SW 1271 (cell line): ENCODE measurements around the gene CUZD1.
"Not testable (repeated sequence)": the region's sequence is repeated elsewhere in the genome, so short reads cannot be mapped to it uniquely, and the experiment has no call there.

ENCODE experiments used
- DNase-seq, 2 experiments: peaks; one replicate each; lab custom pipeline; 2025; lab: John Stamatoyannopoulos, UW

Gene CUZD1, protein sequence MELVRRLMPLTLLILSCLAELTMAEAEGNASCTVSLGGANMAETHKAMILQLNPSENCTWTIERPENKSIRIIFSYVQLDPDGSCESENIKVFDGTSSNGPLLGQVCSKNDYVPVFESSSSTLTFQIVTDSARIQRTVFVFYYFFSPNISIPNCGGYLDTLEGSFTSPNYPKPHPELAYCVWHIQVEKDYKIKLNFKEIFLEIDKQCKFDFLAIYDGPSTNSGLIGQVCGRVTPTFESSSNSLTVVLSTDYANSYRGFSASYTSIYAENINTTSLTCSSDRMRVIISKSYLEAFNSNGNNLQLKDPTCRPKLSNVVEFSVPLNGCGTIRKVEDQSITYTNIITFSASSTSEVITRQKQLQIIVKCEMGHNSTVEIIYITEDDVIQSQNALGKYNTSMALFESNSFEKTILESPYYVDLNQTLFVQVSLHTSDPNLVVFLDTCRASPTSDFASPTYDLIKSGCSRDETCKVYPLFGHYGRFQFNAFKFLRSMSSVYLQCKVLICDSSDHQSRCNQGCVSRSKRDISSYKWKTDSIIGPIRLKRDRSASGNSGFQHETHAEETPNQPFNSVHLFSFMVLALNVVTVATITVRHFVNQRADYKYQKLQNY

DNA sequence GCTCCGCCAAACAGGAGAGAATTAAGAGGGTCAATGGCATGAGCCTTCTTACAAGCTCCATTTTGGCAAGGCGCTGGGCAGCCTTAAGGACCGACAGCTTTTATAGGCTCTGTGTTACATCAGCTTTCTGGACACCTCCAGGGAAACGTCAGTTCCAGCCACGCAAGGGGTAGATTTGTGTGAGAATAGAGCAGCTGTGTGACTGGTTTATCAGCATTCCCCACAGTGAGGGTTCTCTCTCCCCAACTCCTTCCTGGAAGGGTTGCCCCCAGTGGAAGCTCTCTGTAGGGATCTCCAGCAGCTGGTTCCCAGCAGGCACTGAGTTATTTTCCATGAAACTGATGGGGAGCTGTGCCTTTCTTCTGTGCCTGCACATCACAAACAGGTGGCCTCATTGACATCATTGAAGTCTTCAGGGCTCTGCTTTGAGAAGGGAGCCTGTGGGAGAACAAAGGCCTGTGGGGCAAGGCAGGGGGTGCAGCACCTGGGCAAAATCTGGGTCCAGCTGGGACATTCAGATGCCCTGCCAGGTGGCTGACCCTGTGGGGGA is at the start of gene CUZD1:
Gene CUZD1 (minus strand): TSS at position 75 of the 550 bp plus-strand sequence. CDS start 14 bp downstream, at position 61.
- no peak for DNase-seq

DNA sequence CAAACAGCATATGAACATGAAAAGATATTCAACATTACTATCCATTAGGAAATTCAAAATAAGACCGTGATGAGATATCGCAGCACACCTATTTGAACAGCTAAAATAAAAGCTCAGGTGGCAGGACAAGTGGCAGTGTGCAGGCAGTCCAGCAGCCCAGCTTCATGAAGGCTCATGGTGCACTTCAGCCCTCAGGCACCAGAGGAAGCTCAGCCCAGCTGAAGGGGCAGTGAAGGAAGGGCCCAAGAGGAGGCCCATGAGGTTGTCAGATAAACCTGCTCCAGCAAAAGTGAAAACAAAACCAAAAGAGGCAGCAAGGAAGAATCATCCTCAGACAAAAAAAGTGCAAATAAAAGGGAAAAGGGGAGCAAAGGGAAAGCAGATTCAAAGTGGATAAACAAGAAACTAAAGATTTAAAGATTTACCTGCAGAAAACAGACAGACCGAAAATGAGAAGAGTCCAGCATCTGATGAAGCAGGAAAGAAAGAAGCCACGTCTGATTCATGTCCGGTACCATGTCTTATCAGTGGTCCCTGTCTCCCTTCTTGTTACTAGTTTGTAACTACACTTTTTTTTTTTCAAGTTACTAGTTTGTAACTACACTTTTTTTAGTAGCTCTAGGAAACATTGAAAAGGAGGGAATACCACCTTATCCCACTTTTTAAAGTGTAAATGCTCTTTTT is 48.7 kb upstream of the CUZD1 start:
- no peak for DNase-seq

DNA sequence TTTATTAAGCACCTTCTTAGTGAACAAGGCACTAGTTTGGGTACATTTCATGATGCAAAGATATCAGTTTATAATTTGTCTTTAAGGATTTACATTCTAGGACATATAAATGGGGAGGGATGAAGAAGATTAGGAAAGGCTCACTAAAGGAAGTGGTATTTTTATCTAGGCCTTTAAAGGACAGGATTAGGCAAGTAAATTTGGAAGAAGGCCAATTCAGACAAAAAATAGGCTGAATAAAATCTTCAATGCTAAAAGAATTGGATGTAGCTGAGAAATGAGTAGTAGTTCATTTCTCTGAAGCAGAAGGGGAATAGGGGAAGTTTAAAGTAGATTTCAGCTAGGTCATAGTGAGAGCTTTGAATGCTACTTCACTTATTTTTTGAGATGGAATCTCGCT is 38.5 kb upstream of the CUZD1 start:
- no peak for DNase-seq

DNA sequence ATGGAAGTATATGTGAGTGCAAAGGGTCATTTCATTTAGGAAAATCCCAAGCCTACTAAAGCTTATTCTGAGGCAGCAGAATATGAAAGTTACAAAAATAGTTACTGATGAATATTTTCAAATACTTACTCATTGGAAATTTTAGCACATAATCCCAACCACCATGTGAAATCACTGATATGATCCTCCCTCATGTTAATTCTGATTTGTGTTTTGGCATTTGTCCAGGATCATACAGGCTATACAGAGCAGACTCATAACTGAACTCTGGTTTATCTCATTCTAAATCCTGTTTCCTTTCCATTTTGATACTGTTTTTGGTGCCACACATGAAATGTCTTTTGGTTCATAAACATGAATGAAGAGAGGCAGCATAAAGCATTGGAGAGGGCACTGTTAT is 37.1 kb upstream of the CUZD1 start:
- DNase-seq: no peak

DNA sequence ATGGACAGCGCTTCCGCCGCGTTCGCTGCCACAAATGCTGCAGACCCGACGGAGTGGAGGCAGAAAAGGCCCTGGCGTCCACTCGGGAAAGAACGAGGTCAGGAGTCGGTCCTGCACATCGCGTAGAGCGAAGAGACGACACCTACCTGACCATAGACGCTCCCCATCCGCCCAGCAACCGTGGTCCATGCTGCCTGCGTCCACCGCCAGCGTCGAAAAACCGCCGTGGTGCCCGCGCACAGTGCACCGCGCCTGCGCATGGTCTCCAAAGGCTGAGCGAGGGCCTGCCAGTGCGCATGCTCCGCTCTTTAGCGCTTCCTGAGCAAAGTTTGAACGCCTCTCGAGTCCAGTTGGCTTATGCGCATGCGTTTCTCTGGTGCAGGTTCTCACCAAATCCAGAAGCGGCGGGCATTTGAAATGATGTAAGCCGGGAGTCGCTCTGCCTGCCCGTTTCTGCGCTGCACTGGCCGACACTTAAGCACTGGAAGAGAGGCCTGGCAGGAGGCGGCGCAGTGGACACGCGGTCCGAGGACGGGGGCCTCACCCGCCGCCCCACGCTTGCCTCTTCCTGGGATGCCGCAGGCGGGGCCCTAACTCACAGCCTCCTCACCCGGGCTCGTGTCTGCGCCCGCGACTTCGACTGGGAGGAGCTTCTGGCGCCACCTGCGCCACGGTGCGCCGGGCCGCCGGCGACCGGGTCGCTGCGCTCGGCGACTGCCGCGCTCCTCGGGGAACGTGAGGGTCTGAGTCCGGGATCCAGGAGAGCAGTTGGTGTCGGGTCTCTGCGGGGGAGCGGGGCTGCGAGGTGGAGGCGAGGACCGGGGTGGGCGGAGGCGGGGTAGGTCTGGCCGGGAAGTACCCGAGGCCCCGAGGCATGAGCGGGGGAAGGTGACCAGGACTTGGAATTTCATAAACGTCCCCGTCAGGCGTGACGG is 33.9 kb upstream of the CUZD1 start, which contains the start of gene FAM24B:
Gene FAM24B (minus strand): TSS at position 243 of the 935 bp plus-strand sequence. CDS start 29,066 bp downstream, outside the sequence.
- peak; percentile 86 to 93 for DNase-seq

DNA sequence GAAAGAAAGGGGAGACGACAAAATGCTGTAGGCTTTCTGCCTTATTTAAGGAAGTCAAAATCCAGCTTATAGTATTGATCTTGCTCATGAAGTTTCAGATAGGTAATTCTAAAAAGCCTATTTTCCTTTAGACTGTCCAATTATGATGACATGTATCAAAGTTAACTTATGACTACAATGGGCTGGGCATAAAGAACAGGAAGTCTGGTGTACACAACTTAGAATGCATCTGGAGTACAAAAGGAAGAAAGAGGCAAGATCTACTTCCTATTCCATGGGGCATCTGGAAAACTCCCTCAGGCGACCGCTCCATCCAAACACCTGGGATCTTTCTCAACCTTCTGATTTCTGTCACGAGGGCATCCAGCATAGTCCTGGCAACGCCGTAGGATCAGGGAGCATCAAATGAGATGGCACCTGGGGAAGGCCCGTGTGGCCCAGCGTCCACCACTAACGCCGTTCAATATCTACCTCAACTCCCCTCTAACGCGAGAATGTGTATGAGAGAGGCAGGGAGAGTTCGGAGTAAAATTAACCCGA is 33.2 kb upstream of the CUZD1 start:
- peak in 1 of 2 experiments; percentile 36 for DNase-seq

DNA sequence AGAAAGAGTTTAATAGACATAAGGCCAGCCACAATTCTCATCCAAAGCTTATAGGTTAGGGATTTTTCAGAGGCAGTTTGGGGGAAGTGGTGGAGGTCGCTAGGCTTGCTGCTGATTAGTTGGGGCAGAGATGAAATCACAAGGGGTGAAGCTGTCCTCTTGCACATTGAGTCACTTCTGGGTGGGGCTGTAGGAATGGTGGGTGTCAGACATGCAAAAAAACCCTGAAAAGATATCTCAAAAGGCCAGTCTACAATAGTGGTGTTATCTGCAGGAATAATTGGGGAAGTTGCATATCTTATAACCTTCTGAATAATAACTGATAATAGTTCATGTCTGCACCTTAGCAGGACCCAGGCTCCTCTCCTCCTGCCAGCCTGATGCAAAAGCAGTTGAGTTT is 31.6 kb upstream of the CUZD1 start:
- DNase-seq: no peak

DNA sequence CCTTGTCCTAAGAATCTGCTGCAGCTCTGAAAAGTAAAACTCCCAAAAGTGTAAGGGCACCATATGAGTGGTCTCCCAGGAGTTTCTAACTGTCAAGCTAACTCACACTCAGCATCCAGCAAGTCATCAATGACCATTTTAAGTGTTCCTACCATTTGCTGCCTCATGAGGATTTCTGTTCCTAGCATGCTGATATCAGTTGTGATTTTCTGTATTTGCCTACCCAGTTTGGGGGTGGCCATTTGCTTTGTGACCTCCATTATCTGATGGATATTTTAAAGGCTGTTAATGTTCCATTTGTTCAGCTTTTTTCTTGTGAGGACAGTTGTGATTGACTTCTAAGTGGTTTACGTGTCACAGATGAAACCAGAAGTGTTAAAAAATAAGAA is 30.8 kb upstream of the CUZD1 start:
- no peak for DNase-seq

DNA sequence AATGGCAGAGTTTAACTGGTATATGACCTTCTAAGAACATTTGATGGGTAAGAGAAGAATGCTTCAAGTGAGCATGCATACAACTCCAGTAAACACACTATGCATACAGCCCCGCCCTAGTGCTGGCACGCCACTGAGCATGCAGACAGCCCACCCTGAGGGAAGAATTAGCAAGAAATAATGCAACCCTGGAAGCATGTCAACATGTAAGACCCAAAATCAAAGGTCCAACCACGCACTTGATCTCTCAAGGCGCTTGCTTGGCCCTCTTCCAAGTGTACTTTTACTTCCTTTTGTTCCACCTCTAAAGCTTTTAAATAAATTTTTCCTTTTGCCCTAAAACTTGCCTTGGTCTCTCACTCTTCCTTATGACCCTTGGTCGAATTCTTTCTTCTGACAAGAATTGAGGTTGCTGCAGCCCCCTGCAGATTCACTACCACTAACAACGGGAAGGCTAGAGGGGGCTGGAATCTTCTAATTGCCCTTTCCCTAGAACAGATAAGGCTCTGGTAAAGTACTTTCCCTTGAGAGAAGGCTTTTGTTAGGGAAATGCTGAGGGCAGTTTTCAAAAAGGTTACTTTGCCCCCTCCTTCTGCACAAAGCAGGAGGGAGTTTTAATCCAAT is 30.3 kb upstream of the CUZD1 start:
- DNase-seq: no peak

DNA sequence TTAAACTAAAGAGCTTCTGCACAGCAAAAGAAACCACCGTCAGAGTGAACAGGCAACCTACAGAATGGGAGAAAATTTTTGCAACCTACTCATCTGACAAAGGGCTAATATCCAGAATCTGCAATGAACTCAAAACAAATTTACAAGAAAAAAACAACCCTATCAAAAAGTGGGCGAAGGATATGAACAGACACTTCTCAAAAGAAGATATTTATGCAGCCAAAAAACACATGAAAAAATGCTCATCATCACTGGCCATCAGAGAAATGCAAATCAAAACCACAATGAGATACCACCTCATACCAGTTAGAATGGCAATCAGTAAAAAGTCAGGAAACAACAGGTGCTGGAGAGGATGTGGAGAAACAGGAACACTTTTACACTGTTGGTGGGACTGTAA is 26.3 kb upstream of the CUZD1 start:
- DNase-seq: not testable (repeated sequence)

DNA sequence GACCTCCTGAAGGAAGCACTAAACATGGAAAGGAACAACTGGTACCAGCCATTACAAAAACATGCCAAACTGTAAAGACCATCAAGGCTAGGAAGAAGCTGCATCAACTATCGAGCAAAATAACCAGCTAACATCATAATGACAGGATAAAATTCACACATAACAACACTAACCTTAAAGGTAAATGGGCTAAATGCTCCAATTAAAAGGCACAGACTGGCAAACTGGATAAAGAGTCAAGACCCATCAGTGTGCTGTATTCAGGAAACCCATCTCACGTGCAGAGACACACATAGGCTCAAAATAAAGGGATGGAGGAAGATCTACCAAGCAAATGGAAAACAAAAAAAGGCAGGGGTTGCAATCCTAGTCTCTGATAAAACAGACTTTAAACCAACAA is 23.1 kb upstream of the CUZD1 start:
- DNase-seq: not testable (repeated sequence)

DNA sequence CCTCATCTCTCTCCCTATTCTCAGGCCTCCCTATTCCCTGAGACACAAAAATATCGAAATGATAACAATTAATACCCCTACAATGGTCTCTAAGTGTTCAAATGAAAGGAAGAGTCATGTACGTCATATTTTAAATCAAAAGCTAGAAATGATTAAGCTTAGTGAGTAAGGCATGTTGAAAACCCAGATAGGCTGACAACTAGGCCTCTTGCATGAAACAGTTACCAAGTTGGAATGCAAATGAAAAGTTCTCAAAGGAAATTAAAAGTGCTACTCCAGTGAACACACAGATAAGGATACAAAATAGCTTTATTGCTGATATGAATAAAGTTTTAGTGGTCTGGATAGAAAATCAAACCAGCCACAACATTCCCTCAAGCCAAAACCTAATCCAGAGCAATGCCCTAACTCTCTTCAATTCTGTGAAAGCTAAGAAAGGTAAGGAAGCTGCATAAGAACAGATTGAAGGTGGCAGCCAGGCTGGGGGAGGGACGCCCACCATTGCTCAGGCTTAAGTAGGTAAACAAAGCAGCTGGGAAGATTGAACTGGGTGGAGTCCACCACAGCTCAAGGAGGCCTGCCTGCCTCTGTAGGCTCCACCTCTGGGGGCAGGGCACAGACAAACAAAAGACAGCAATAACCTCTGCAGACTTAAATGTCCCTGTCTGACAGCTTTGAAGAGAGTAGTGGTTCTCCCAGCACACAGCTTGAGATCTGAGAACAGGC is 21.3 kb upstream of the CUZD1 start:
- not testable (repeated sequence) for DNase-seq

DNA sequence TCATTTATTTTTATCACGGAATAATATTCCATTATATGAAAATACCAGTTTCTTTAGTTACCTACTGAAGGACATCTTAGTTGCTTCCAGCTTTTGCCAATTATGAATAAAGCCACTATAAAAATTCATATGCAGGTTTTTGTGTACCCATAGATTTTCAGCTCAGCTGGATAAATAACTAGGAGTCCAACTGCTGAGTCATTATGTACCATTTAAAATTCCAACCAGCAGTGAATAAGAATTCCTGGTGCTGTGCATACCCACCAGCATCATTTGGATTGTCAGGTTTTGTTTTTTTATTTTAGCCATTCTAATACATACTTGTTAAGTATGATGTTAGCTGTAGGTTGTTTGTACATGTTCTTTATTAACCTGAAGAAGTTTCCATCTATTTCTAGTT is 19.2 kb upstream of the CUZD1 start:
- peak in 1 of 2 experiments; percentile 13 for DNase-seq

DNA sequence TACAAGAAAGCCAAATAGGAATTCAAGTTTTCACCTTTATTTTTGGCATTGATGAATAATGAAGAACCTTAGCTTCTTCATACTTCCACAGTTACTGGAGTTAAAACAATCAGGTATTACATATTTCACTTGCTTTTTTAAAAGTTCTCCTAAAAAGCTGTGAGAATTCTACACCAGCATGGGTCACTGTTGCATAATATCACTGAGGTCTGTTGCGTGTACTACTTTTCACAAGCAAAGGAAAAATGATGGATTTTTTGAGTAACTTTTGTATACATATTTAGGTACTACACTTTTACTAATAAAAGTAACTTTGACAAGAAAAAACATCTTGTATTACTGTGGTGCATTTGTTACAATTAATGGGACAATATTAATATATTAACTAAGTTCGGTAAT is 18.5 kb upstream of the CUZD1 start:
- no peak for DNase-seq

DNA sequence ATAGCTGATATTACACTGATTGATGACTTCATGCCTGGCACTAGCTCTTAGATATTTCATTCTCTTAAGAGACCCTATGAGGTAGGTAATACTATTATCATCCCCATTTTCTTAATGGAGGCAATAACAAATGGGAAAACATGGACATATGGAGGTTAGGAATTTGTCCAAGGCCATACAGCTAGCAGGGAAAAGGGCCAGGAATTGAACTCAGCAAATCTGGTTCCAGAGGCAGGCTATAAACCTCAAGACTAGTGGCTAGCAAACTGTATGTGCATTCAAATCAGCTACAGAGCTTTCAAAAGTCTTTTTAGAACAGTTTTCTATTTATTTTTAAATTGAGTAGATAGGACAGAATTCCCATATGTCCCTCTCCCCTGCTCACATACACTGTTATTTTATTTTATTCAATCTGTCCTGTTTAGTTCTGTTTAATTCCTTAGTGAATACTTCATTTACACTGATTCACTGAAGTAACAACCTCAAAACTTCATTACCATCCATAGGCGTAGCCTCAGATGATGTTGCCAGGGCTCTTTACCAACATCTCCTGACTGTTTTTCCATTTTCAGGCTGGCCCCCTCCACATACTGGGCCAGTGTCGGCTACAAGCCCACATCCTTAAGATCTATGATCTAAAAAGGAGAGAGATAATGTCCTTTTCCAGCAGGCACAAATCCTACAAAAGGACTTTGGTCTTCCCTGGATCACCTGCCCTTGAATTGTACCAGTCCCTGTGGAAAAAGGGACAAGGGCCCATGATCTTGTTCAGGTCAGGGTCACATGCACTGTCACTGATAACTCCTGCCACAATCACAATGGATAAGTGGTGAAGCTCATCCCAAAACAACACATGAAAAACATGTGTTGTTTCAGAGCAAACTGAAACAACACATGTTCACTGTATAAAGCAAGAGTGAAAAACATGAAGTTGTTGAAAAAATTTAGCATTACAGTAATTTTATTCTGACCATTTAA is 17.8 kb upstream of the CUZD1 start:
- DNase-seq: no peak

DNA sequence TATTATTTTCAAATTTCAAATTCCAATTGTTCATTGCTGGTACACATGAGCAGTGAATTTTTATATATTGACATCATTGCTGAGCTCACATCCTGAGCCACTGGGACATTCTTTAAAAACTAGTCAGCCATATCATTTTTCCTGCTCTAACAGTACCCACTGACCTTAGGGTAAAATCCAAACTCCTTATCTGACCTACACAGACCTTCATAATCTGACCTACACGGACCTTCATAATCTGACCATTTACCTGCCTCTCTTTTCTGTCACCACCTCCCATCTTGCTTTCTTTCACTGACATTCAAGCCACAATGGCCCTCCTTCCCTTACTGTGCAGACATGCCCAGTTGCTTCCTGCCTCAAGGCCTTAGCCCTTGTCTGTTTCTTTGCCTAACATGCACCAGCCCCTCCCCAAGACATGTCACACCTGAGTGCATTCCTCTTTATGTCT is 16.1 kb upstream of the CUZD1 start:
- DNase-seq: peak; percentile 20 to 80

DNA sequence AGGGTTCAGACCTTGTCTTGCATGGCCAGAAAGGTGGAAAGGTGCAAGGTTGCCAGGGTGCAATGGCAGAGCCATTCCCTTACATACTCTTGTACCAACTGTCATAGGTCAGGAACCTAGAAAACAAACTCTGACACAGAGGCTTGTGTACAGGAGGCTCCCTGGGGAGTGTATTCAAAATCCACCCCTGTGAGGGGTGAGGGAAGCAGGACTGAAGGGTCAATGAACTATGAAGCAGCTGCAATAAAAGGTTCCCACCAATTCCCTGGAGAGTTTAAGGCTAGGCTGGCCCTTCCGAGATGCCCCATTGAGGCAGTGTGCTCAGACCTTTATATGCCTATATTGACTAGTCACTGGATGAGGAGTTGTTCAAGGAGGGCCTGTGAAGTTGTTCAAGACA is 13.9 kb upstream of the CUZD1 start:
- no peak for DNase-seq

DNA sequence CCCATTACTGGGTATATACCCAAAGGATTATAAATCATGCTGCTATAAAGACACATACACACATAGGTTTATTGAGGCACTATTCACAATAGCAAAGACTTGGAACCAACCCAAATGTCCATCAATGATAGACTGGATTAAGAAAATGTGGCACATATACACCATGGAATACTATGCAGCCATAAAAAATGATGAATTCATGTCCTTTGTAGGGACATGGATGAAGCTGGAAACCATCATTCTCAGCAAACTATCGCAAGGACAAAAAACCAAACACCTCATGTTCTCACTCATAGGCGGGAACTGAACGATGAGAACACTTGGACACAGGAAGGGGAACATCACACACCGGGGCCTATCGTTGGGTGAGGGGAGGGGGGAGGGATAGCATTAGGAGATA is 12.4 kb upstream of the CUZD1 start:
- DNase-seq: not testable (repeated sequence)

DNA sequence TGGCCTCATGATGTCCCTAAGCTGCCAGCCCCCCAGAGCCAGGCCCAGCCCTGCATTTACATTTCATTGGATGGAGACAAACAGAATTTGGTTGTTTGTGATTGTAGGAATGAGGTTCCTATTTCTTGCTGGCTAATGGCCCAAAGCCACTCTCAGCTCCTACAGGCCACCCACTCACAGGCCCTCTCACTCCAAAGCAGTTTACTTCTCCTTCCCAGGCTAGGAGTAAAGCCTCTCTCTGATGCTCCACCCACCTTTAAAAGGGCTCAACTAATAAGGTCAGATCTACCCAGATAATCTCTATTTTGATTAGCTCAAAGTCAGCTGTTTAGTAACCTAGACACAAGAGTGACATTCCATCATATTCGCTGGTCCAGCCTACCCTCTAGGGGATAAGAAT is 11.2 kb upstream of the CUZD1 start:
- peak in 1 of 2 experiments; percentile 13 for DNase-seq
